PC-9 (cell line): ENCODE data around the gene CIAO2B. TPM values are rescaled to one million over a fixed set of nuclear protein-coding genes. Genes with fewer than 3 reads are reported as not detected.

Experiments used
- BruUV-seq: library from RNA; stranded (reverse); fragments of 400-500 nt; replicated peaks from 2 replicates; lab custom pipeline; 2021; lab: Mats Ljungman, UMichigan
- CTCF ChIA-PET: fragments of 300-600 bp; sonication (Branson Sonifier 250); formaldehyde crosslinking; loops from one replicate; lab custom pipeline; 2022; ENCODE audit warnings: antibody characterized with exemption; lab: Charles Lee
- POLR2A ChIA-PET: fragments of 300-600 bp; sonication (Branson Sonifier 250); formaldehyde crosslinking; loops from one replicate; lab custom pipeline; 2022; ENCODE audit warnings: antibody characterized with exemption; ENCODE audit not compliant: unreplicated experiment; lab: Charles Lee
- DNase-seq, 2 experiments: peaks; one replicate each; pipeline versions ENCODE4 v3.0.0 to v3.0.0-alpha.2; 2015 to 2022; ENCODE audit warnings: mixed read lengths in 1 of 2
- H2AFZ ChIP-seq: fragments of 200-600 bp; sonication (generic); 2 replicates; pipeline ENCODE4 v1.8.1; 2017; ENCODE audit warnings: antibody characterized with exemption
- H3F3A ChIP-seq: fragments of 200-600 bp; sonication (generic); 2 replicates; pipeline ENCODE4 v1.8.1; 2017; ENCODE audit warnings: antibody characterized with exemption, mild to moderate bottlenecking, low read depth; ENCODE audit not compliant: insufficient read depth
- H3K27ac ChIP-seq: fragments of 200-600 bp; sonication (generic); 2 replicates; pipeline ENCODE4 v1.6.1; 2016; ENCODE audit warnings: mixed run types
- H3K27me3 ChIP-seq: fragments of 200-600 bp; sonication (generic); 2 replicates; pipeline ENCODE4 v1.6.1; 2016; ENCODE audit warnings: low read depth, mixed run types; ENCODE audit not compliant: insufficient read depth
- H3K36me3 ChIP-seq: fragments of 200-600 bp; sonication (generic); 2 replicates; pipeline ENCODE4 v1.6.1; 2016; ENCODE audit warnings: low read depth, mixed run types
- H3K4me1 ChIP-seq: fragments of 200-600 bp; sonication (generic); replicated peaks from 2 replicates; pipeline ENCODE4 v1.6.1; 2016; ENCODE audit warnings: mixed run types; ENCODE audit not compliant: insufficient read depth
- H3K4me2 ChIP-seq: fragments of 200-600 bp; sonication (generic); 2 replicates; pipeline ENCODE4 v1.6.1; 2017; ENCODE audit warnings: mixed run types
- H3K4me3 ChIP-seq: fragments of 200-600 bp; sonication (generic); 2 replicates; pipeline ENCODE4 v1.6.1; 2016; ENCODE audit warnings: mixed run types
- H3K79me2 ChIP-seq: fragments of 200-600 bp; sonication (generic); 2 replicates; pipeline ENCODE4 v1.6.1; 2017; ENCODE audit warnings: low read depth, mixed run types
- H3K9me2 ChIP-seq: fragments of 200-600 bp; sonication (generic); 2 replicates; pipeline ENCODE4 v1.8.1; 2017; ENCODE audit warnings: mild to moderate bottlenecking; ENCODE audit not compliant: insufficient read depth
- H3K9me3 ChIP-seq: fragments of 200-600 bp; sonication (generic); 2 replicates; pipeline ENCODE4 v1.8.1; 2016; ENCODE audit warnings: low read depth; ENCODE audit not compliant: insufficient read depth
- H4K20me1 ChIP-seq: fragments of 200-600 bp; sonication (generic); 2 replicates; pipeline ENCODE4 v1.8.1; 2017; ENCODE audit not compliant: insufficient read depth
- EZH2 ChIP-seq: fragments of 200-600 bp; sonication (generic); IDR thresholded peaks from 2 replicates; pipeline ENCODE4 v1.8.0; 2017; ENCODE audit warnings: antibody characterized with exemption, low read depth
- intact Hi-C: fragments of 100-400 bp; cut with micrococcal nuclease; formaldehyde crosslinking; loops from one replicate; pipeline ENCODE4 v1.10.0; 2022; ENCODE audit not compliant: unreplicated experiment
- total RNA-seq: library from RNA; stranded (reverse); gene quantifications from 2 replicates; pipeline ENCODE4 v1.2.3, GENCODE V29; 2021
- TF ChIP-seq, protein P1 (sequence below): fragments of 200-600 bp; sonication (generic); conservative IDR thresholded peaks from 2 replicates; pipeline ENCODE4 v1.6.1; 2017; ENCODE audit warnings: mixed run types, antibody characterized with exemption, mild to moderate bottlenecking, moderate library complexity

The CIAO2B gene
- total RNA-seq, 1 experiment from 2014 or later: 87.1 TPM

DNA sequence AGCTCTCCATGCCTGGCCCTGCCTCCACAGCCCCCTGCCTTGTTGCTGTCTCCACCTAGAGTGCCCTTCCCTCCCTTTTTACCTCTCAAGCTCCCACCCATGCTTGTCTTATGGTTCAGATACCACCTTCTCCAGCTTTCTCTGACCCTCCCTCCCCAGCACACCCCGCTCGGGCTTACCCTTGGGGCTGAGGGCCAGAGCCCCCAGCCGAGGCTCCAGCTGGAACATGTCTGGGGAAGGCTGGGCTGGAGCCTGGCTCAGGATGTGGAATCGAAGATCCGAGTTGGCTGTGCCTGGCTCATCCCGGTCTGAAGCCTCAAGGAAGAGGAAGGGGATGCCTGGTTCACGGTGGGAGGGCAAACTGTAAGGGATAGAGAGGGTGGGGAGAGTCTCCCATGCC, 19.2 kb downstream of the CIAO2B start:
- Histone ChIP-seq H3K9me3 (no peaks in the 10 kb centered on the region), H4K20me1 (no peaks in the 10 kb centered on the region), H3K27ac (no peak overlapping the region), H3K9me2 (no peaks in the 10 kb centered on the region), H3K4me1 (peaks cover 17% of the 10 kb centered on the region), H3K27me3 (no peaks in the 10 kb centered on the region), H3F3A (no peaks in the 10 kb centered on the region), H3K79me2 (no peaks in the 10 kb centered on the region), H2AFZ (no peak overlapping the region), H3K4me2 (no peak overlapping the region), H3K4me3 (no peak overlapping the region), H3K36me3 (no peaks in the 10 kb centered on the region)
- no TSS peak for BruUV-seq
- intact Hi-C loops: no loop called here
- ChIA-PET CTCF (no interaction called here), POLR2A (no interaction called here)
- no peak for DNase-seq
- TF ChIP-seq, protein P1, sequence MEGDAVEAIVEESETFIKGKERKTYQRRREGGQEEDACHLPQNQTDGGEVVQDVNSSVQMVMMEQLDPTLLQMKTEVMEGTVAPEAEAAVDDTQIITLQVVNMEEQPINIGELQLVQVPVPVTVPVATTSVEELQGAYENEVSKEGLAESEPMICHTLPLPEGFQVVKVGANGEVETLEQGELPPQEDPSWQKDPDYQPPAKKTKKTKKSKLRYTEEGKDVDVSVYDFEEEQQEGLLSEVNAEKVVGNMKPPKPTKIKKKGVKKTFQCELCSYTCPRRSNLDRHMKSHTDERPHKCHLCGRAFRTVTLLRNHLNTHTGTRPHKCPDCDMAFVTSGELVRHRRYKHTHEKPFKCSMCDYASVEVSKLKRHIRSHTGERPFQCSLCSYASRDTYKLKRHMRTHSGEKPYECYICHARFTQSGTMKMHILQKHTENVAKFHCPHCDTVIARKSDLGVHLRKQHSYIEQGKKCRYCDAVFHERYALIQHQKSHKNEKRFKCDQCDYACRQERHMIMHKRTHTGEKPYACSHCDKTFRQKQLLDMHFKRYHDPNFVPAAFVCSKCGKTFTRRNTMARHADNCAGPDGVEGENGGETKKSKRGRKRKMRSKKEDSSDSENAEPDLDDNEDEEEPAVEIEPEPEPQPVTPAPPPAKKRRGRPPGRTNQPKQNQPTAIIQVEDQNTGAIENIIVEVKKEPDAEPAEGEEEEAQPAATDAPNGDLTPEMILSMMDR: no peak
- no peak for TF ChIP-seq EZH2

DNA sequence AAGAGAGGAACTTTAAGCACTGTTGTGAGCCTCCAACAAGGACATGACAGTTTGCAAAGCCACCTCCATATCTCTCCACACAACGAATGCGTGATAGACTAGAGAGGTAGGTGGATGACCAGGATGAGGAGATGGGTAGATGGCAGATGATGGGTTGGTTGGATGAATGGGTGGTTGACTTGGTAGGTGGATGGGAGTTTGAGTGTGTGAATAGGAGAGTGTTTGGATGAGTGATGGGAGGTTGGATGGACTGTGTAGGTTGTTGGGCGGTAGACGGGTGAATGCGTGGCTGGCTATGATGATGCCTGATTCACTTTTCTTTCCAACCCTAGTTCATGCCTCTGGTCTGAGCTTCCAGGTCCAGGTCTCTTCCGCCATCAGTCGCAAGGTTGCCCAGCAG, 19.7 kb downstream of the CIAO2B start:
- POLR2A ChIA-PET: no interaction called here
- no peaks in the 10 kb centered on the region for H3K9me2 ChIP-seq
- CTCF ChIA-PET: no interaction called here
- no peak overlapping the region for H3K4me2 ChIP-seq
- intact Hi-C loops: no loop called here
- no peaks in the 10 kb centered on the region for H3K79me2 ChIP-seq
- H3K27me3 ChIP-seq: no peaks in the 10 kb centered on the region
- H3K27ac ChIP-seq: no peak overlapping the region
- no peak overlapping the region for H2AFZ ChIP-seq
- no peaks in the 10 kb centered on the region for H3K36me3 ChIP-seq
- no peak for TF ChIP-seq EZH2
- TF ChIP-seq, protein P1: no peak
- H3K9me3 ChIP-seq: no peaks in the 10 kb centered on the region
- H3K4me1 ChIP-seq: peaks cover 17% of the 10 kb centered on the region
- no peaks in the 10 kb centered on the region for H3F3A ChIP-seq
- BruUV-seq: no TSS peak
- no peak overlapping the region for H3K4me3 ChIP-seq
- DNase-seq: no peak
- no peaks in the 10 kb centered on the region for H4K20me1 ChIP-seq

DNA sequence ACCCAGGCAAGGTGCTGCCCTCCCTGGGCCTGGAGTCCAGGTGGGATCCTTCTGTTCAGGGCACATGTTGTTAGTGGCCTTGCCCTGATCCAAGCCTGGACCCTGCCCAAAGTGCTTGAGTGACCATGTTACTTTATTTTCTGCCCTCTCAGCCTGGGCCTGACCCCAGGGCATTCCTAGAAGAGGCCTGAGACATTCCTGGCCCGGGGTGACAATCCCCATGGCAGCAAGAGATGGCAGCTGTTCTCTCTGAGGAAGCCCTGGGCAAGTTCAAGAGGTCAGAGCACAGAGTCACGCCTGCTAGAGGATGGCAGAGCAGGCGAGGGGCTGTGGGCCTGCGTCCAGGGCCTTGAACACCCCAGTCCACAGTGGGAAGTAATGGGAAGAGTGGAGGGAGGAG, 20.5 kb downstream of the CIAO2B start:
- Histone ChIP-seq H4K20me1 (no peaks in the 10 kb centered on the region), H2AFZ (no peak overlapping the region), H3K79me2 (no peaks in the 10 kb centered on the region), H3K4me2 (no peak overlapping the region), H3K36me3 (no peaks in the 10 kb centered on the region), H3K4me1 (peaks cover 17% of the 10 kb centered on the region), H3K27me3 (no peaks in the 10 kb centered on the region), H3K9me2 (no peaks in the 10 kb centered on the region), H3K4me3 (no peak overlapping the region), H3F3A (no peaks in the 10 kb centered on the region), H3K27ac (no peak overlapping the region), H3K9me3 (no peaks in the 10 kb centered on the region)
- DNase-seq: no peak
- TF ChIP-seq EZH2: no peak
- TF ChIP-seq, protein P1: no peak
- CTCF ChIA-PET: no interaction called here
- intact Hi-C loops: no loop called here
- BruUV-seq: no TSS peak
- POLR2A ChIA-PET: no interaction called here
